Fibroblast of villous mesenchyme (primary cell): ENCODE results near the gene RPS21. TPM values are rescaled to one million over a fixed set of nuclear protein-coding genes. Genes with fewer than 3 reads are reported as not detected.

ENCODE experiments used
- DNase-seq: peaks from one replicate; pipeline ENCODE4 v3.0.0-alpha.2; 2010; ENCODE audit warnings: low read depth
- H3K4me3 ChIP-seq: 2 replicates; pipeline ENCODE4 v1.5.1; 2011; ENCODE audit warnings: low read depth, mild to moderate bottlenecking, low read length
- total RNA-seq: library from RNA; depleted of rRNA; stranded (reverse); fragments of >200 nt; gene quantifications from 2 replicates; pipeline ENCODE4 v1.2.3, GENCODE V29; 2012
- TF ChIP-seq, protein P1 (sequence below): IDR thresholded peaks from 2 replicates; pipeline ENCODE4 v1.5.1; 2012; ENCODE audit warnings: low read depth, mild to moderate bottlenecking, low read length; ENCODE audit not compliant: insufficient read depth

RPS21 gene
- total RNA-seq, 1 donor = 457 TPM

DNA sequence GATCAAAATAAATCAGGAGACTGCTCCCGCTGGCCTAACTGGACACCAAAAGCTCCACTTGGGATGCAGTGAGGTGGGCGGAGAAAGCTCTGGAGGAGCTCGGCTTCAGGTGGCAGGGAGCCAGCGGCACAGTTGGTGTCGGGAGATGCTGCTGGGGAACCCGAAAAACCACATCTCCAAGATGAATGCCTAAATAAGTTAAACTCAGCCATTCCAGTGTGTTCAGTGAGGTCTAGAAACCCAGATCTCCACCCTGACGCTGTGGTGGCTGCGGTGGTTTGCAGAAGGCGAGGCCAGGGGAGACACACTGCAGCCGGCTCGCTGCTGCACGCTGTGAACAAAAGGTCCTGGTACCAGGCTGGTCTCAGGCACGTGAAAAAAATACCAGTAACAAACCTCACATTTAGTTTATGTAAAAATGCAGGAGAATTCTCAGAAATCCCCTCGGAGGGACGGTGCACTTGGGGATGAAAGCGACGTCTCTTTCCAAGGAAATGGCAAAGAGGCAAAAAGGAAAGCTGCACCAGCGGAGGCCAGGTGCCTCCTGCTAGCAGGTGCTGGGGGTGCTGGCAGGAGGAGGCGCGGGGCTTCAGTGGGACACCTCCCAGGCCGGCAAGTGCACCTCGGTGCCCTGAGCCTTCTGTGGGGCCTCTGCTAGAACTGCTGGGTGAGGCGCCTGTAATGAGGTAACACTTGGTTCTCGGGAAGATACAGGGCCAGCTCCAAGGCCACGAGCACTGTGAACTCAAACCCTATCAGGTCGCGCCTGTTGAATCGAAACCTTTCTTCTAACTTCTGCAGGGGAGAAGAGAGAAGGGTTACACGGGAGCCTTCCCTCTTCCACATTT, 3.6 kb downstream of the RPS21 start:
- no peak overlapping the region for H3K4me3 ChIP-seq
- TF ChIP-seq, protein P1, sequence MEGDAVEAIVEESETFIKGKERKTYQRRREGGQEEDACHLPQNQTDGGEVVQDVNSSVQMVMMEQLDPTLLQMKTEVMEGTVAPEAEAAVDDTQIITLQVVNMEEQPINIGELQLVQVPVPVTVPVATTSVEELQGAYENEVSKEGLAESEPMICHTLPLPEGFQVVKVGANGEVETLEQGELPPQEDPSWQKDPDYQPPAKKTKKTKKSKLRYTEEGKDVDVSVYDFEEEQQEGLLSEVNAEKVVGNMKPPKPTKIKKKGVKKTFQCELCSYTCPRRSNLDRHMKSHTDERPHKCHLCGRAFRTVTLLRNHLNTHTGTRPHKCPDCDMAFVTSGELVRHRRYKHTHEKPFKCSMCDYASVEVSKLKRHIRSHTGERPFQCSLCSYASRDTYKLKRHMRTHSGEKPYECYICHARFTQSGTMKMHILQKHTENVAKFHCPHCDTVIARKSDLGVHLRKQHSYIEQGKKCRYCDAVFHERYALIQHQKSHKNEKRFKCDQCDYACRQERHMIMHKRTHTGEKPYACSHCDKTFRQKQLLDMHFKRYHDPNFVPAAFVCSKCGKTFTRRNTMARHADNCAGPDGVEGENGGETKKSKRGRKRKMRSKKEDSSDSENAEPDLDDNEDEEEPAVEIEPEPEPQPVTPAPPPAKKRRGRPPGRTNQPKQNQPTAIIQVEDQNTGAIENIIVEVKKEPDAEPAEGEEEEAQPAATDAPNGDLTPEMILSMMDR = no peak
- DNase-seq = no peak

GRCh38 chr20:62391165-62392076, 4.5 kb downstream of the RPS21 start:
- TF ChIP-seq, protein P1 = no peak
- H3K4me3 ChIP-seq = no peak overlapping the region
- DNase-seq = no peak

- TF ChIP-seq, protein P1 = no peak
- H3K4me3 ChIP-seq = no peak overlapping the region
- DNase-seq = no peak
These were observed 5.1 kb downstream of the RPS21 start for GRCh38 chr20:62392077-62392418.

- no peak for DNase-seq
- no peak overlapping the region for H3K4me3 ChIP-seq
- TF ChIP-seq, protein P1 = no peak
These were observed 5.9 kb downstream of the RPS21 start for GRCh38 chr20:62392621-62393334.

DNA sequence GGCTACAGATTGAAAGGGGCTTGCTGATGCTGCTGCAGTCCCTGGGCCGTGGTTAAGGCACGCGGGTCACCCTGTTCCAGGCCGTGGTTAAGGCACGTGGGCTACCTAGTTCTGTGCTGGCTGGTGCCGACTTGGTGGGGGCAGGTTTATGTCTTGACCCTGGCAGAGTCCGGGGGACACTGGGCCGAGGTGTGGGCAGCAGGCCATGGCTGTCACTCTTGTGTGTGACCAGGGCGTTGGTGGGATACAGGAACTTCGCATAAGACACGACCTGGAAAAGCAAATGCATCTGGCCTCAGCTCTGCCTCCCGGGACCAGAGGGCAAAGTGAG, 6.4 kb downstream of the RPS21 start:
- no peak overlapping the region for H3K4me3 ChIP-seq
- TF ChIP-seq, protein P1 = no peak
- DNase-seq = no peak

DNA sequence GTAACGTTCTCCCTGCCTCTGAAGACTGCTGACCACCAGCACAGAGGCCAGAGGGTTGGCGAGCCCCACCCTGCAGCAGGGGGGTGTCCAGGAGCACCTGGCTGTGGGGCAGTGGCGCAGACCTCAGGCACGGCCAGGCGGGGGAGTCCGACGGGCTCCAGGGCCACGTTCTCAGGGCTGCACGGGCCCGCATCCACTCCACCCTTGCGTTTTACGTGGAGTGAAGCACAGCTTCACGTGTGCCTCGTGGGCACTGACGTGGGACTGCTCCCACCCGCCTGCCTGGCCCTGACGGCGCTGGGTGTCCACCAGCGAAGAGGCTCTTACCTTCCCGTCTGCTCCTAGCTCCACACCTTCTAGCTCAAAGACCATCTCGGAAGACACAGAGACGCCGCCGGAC, 6.9 kb downstream of the RPS21 start:
- no peak for DNase-seq
- TF ChIP-seq, protein P1 = no peak
- H3K4me3 ChIP-seq = no peak overlapping the region
